Measurements from ENCODE around the gene ACYP1.
A peak's percentile ranks its signal among the peaks of the same experiment; 100 is the strongest.

The ACYP1 gene

GRCh38 chr14:75023108-75023507 is 40.7 kb downstream of the ACYP1 start:
- Histone ChIP-seq H3K9ac (ENCODE audit: low read length) (no peak overlapping the region), H3K27me3 (ENCODE audit: insufficient read depth, low read length, poor library complexity) (no peaks in the 10 kb centered on the region), H3K23ac (ENCODE audit: low read length) (no peak overlapping the region), H3K27ac (ENCODE audit: low read depth, low read length) (no peak overlapping the region), H2BK15ac (replicated peaks; ENCODE audit: low read depth) (no peak overlapping the region), H4K5ac (ENCODE audit: low read length) (no peak overlapping the region), H3K18ac (ENCODE audit: low read length) (no peak overlapping the region), H4K8ac (ENCODE audit: low read depth, low read length) (no peak overlapping the region), H2BK120ac (ENCODE audit: low read depth, low read length) (no peak overlapping the region), H2BK5ac (ENCODE audit: low read length) (no peak overlapping the region), H3K79me2 (ENCODE audit: control insufficient read depth, insufficient read depth, low read length) (no peaks in the 10 kb centered on the region), H3K4me1 (ENCODE audit: control insufficient read depth, low read depth, low read length) (no peaks in the 10 kb centered on the region), H3K56ac (ENCODE audit: low read length) (no peak overlapping the region), H3K36me3 (ENCODE audit: control insufficient read depth, insufficient read depth, low read length) (peaks cover 2% of the 10 kb centered on the region), H3K4me2 (ENCODE audit: low read length) (no peak overlapping the region), H3K79me1 (ENCODE audit: low read length) (no peaks in the 10 kb centered on the region), H2AK5ac (ENCODE audit: low read length) (no peak overlapping the region), H3K4me3 (ENCODE audit: low read length) (no peak overlapping the region), H3K4ac (ENCODE audit: low read depth, low read length) (no peak overlapping the region)
- WGBS (ENCODE audit: extremely low coverage, insufficient coverage, low lambda C conversion rate), result no CpG with 5 or more reads among the region's 1 CpG
- no peak for DNase-seq

GRCh38 chr14:75022655-75023054 is 41.2 kb downstream of the ACYP1 start:
- Histone ChIP-seq H3K4me1 (ENCODE audit: control insufficient read depth, low read depth, low read length) (no peaks in the 10 kb centered on the region), H3K9ac (ENCODE audit: low read length) (no peak overlapping the region), H3K79me2 (ENCODE audit: control insufficient read depth, insufficient read depth, low read length) (no peaks in the 10 kb centered on the region), H3K4me2 (ENCODE audit: low read length) (no peak overlapping the region), H3K27me3 (ENCODE audit: insufficient read depth, low read length, poor library complexity) (no peaks in the 10 kb centered on the region), H2AK5ac (ENCODE audit: low read length) (no peak overlapping the region), H3K27ac (ENCODE audit: low read depth, low read length) (no peak overlapping the region), H3K56ac (ENCODE audit: low read length) (no peak overlapping the region), H3K23ac (ENCODE audit: low read length) (no peak overlapping the region), H3K18ac (ENCODE audit: low read length) (no peak overlapping the region), H3K79me1 (ENCODE audit: low read length) (no peaks in the 10 kb centered on the region), H2BK120ac (ENCODE audit: low read depth, low read length) (no peak overlapping the region), H2BK15ac (replicated peaks; ENCODE audit: low read depth) (no peak overlapping the region), H4K8ac (ENCODE audit: low read depth, low read length) (no peak overlapping the region), H3K36me3 (ENCODE audit: control insufficient read depth, insufficient read depth, low read length) (peaks cover 3% of the 10 kb centered on the region), H3K4me3 (ENCODE audit: low read length) (no peak overlapping the region), H4K5ac (ENCODE audit: low read length) (no peak overlapping the region), H2BK5ac (ENCODE audit: low read length) (no peak overlapping the region), H3K4ac (ENCODE audit: low read depth, low read length) (no peak overlapping the region)
- DNase-seq, result peak; percentile 59
- WGBS (ENCODE audit: extremely low coverage, insufficient coverage, low lambda C conversion rate), result no CpG with 5 or more reads among the region's 8 CpGs

GRCh38 chr14:75018694-75019093 is 45.1 kb downstream of the ACYP1 start:
- Histone ChIP-seq H3K4me2 (ENCODE audit: low read length) (no peak overlapping the region), H3K4me3 (ENCODE audit: low read length) (no peak overlapping the region), H2BK15ac (replicated peaks; ENCODE audit: low read depth) (no peak overlapping the region), H3K27ac (ENCODE audit: low read depth, low read length) (no peak overlapping the region), H3K27me3 (ENCODE audit: insufficient read depth, low read length, poor library complexity) (no peaks in the 10 kb centered on the region), H4K8ac (ENCODE audit: low read depth, low read length) (no peak overlapping the region), H3K79me2 (ENCODE audit: control insufficient read depth, insufficient read depth, low read length) (no peaks in the 10 kb centered on the region), H2BK5ac (ENCODE audit: low read length) (no peak overlapping the region), H3K79me1 (ENCODE audit: low read length) (no peaks in the 10 kb centered on the region), H2AK5ac (ENCODE audit: low read length) (no peak overlapping the region), H2BK120ac (ENCODE audit: low read depth, low read length) (no peak overlapping the region), H3K23ac (ENCODE audit: low read length) (no peak overlapping the region), H3K36me3 (ENCODE audit: control insufficient read depth, insufficient read depth, low read length) (peaks cover 5% of the 10 kb centered on the region), H3K9ac (ENCODE audit: low read length) (no peak overlapping the region), H3K56ac (ENCODE audit: low read length) (no peak overlapping the region), H3K18ac (ENCODE audit: low read length) (no peak overlapping the region), H3K4me1 (ENCODE audit: control insufficient read depth, low read depth, low read length) (no peaks in the 10 kb centered on the region), H4K5ac (ENCODE audit: low read length) (no peak overlapping the region), H3K4ac (ENCODE audit: low read depth, low read length) (no peak overlapping the region)
- DNase-seq, result no peak
- no CpG with 5 or more reads among the region's 3 CpGs for WGBS (ENCODE audit: extremely low coverage, insufficient coverage, low lambda C conversion rate)

GRCh38 chr14:75016815-75017214 is 47.0 kb downstream of the ACYP1 start:
- WGBS (ENCODE audit: extremely low coverage, insufficient coverage, low lambda C conversion rate), result no CpG with 5 or more reads among the region's 3 CpGs
- Histone ChIP-seq H2AK5ac (ENCODE audit: low read length) (no peak overlapping the region), H3K36me3 (ENCODE audit: control insufficient read depth, insufficient read depth, low read length) (peaks cover 5% of the 10 kb centered on the region), H3K56ac (ENCODE audit: low read length) (no peak overlapping the region), H2BK15ac (replicated peaks; ENCODE audit: low read depth) (no peak overlapping the region), H3K4me2 (ENCODE audit: low read length) (no peak overlapping the region), H3K4me3 (ENCODE audit: low read length) (no peak overlapping the region), H3K4ac (ENCODE audit: low read depth, low read length) (no peak overlapping the region), H3K79me2 (ENCODE audit: control insufficient read depth, insufficient read depth, low read length) (no peaks in the 10 kb centered on the region), H3K27me3 (ENCODE audit: insufficient read depth, low read length, poor library complexity) (no peaks in the 10 kb centered on the region), H3K79me1 (ENCODE audit: low read length) (no peaks in the 10 kb centered on the region), H3K27ac (ENCODE audit: low read depth, low read length) (no peak overlapping the region), H2BK120ac (ENCODE audit: low read depth, low read length) (no peak overlapping the region), H4K5ac (ENCODE audit: low read length) (no peak overlapping the region), H4K8ac (ENCODE audit: low read depth, low read length) (no peak overlapping the region), H3K4me1 (ENCODE audit: control insufficient read depth, low read depth, low read length) (no peaks in the 10 kb centered on the region), H3K23ac (ENCODE audit: low read length) (no peak overlapping the region), H3K9ac (ENCODE audit: low read length) (no peak overlapping the region), H2BK5ac (ENCODE audit: low read length) (no peak overlapping the region), H3K18ac (ENCODE audit: low read length) (no peak overlapping the region)
- no peak for DNase-seq

- Histone ChIP-seq H2BK5ac (ENCODE audit: low read length) (no peak overlapping the region), H3K18ac (ENCODE audit: low read length) (no peak overlapping the region), H3K56ac (ENCODE audit: low read length) (no peak overlapping the region), H2BK15ac (replicated peaks; ENCODE audit: low read depth) (no peak overlapping the region), H2AK5ac (ENCODE audit: low read length) (no peak overlapping the region), H3K4me1 (ENCODE audit: control insufficient read depth, low read depth, low read length) (no peaks in the 10 kb centered on the region), H3K23ac (ENCODE audit: low read length) (no peak overlapping the region), H3K79me1 (ENCODE audit: low read length) (no peaks in the 10 kb centered on the region), H3K9ac (ENCODE audit: low read length) (no peak overlapping the region), H3K4me2 (ENCODE audit: low read length) (no peak overlapping the region), H3K27me3 (ENCODE audit: insufficient read depth, low read length, poor library complexity) (no peaks in the 10 kb centered on the region), H4K5ac (ENCODE audit: low read length) (no peak overlapping the region), H3K27ac (ENCODE audit: low read depth, low read length) (no peak overlapping the region), H3K4me3 (ENCODE audit: low read length) (no peak overlapping the region), H2BK120ac (ENCODE audit: low read depth, low read length) (no peak overlapping the region), H4K8ac (ENCODE audit: low read depth, low read length) (no peak overlapping the region), H3K79me2 (ENCODE audit: control insufficient read depth, insufficient read depth, low read length) (no peaks in the 10 kb centered on the region), H3K36me3 (ENCODE audit: control insufficient read depth, insufficient read depth, low read length) (peaks cover 5% of the 10 kb centered on the region), H3K4ac (ENCODE audit: low read depth, low read length) (no peak overlapping the region)
- no peak for DNase-seq
- WGBS (ENCODE audit: extremely low coverage, insufficient coverage, low lambda C conversion rate), result no CpG with 5 or more reads among the region's 5 CpGs
Observed at GRCh38 chr14:75015496-75015895, 48.3 kb downstream of the ACYP1 start.

GRCh38 chr14:75013290-75013689 is 50.5 kb downstream of the ACYP1 start:
- DNase-seq, result no peak
- H3K23ac ChIP-seq (ENCODE audit: low read length), result no peak overlapping the region
- no peak overlapping the region for H3K4ac ChIP-seq (ENCODE audit: low read depth, low read length)
- H3K4me1 ChIP-seq (ENCODE audit: control insufficient read depth, low read depth, low read length), result no peaks in the 10 kb centered on the region
- H3K4me3 ChIP-seq (ENCODE audit: low read length), result no peak overlapping the region
- H3K27ac ChIP-seq (ENCODE audit: low read depth, low read length), result no peak overlapping the region
- H4K8ac ChIP-seq (ENCODE audit: low read depth, low read length), result no peak overlapping the region
- H4K5ac ChIP-seq (ENCODE audit: low read length), result no peak overlapping the region
- H2AK5ac ChIP-seq (ENCODE audit: low read length), result no peak overlapping the region
- peaks cover 8% of the 10 kb centered on the region for H3K36me3 ChIP-seq (ENCODE audit: control insufficient read depth, insufficient read depth, low read length)
- H3K79me1 ChIP-seq (ENCODE audit: low read length), result no peaks in the 10 kb centered on the region
- no CpG with 5 or more reads among the region's 6 CpGs for WGBS (ENCODE audit: extremely low coverage, insufficient coverage, low lambda C conversion rate)
- H2BK120ac ChIP-seq (ENCODE audit: low read depth, low read length), result no peak overlapping the region
- H3K56ac ChIP-seq (ENCODE audit: low read length), result no peak overlapping the region
- H3K18ac ChIP-seq (ENCODE audit: low read length), result no peak overlapping the region
- H3K9ac ChIP-seq (ENCODE audit: low read length), result no peak overlapping the region
- no peaks in the 10 kb centered on the region for H3K79me2 ChIP-seq (ENCODE audit: control insufficient read depth, insufficient read depth, low read length)
- H3K4me2 ChIP-seq (ENCODE audit: low read length), result no peak overlapping the region
- H2BK15ac ChIP-seq (replicated peaks; ENCODE audit: low read depth), result no peak overlapping the region
- no peak overlapping the region for H2BK5ac ChIP-seq (ENCODE audit: low read length)
- no peaks in the 10 kb centered on the region for H3K27me3 ChIP-seq (ENCODE audit: insufficient read depth, low read length, poor library complexity)
